Mucosa of descending colon (tissue), 3 donors: Measurements from ENCODE around the gene COPS8. TPM values are rescaled to one million over a fixed set of nuclear protein-coding genes. Genes with fewer than 3 reads are reported as not detected.

Experiments
- ATAC-seq: fragments of 200-7000 bp; cut with Tn5 transposase; one replicate; pipeline ENCODE4 v1.9.1; 2020; ENCODE audit warnings: mild to moderate bottlenecking, moderate library complexity
- DNase-seq, 3 donors: peaks; one replicate each; pipeline ENCODE4 v3.0.0-alpha.2; 2020
- H3K36me3 ChIP-seq: fragments of 200-600 bp; one replicate; pipeline ENCODE4 v1.8.0; 2021; ENCODE audit warnings: low read depth, mild to moderate bottlenecking
- H3K4me1 ChIP-seq: fragments of 200-600 bp; one replicate; pipeline ENCODE4 v1.8.0; 2021; ENCODE audit warnings: low read depth, mild to moderate bottlenecking
- H3K4me3 ChIP-seq: fragments of 200-600 bp; one replicate; pipeline ENCODE4 v1.8.0; 2021; ENCODE audit warnings: mild to moderate bottlenecking
- H3K9me3 ChIP-seq: fragments of 200-600 bp; one replicate; pipeline ENCODE4 v1.8.0; 2021; ENCODE audit warnings: mild to moderate bottlenecking
- CTCF ChIP-seq: fragments of 200-600 bp; IDR thresholded peaks from one replicate; pipeline ENCODE4 v1.8.0; 2022; ENCODE audit warnings: antibody characterized with exemption, mild to moderate bottlenecking
- intact Hi-C, 2 donors: fragments of 100-400 bp; cut with DNase I in 1 of 2; cut with micrococcal nuclease in 1 of 2; formaldehyde crosslinking; loops; one replicate each; pipeline versions ENCODE4 v1.11.0 to v1.11.1; 2022; cut with DNase I, micrococcal nuclease
- total RNA-seq, 3 donors: library from RNA; stranded (reverse); fragmentation: NEBNext Ultra II Directional in 2 of 3; extraction: Animal tissue kit (Norgen Biotek cat#: 25700) in 2 of 3; gene quantifications; one replicate each; pipeline versions ENCODE4 v1.2.1 to v1.2.4, GENCODE V29; 2021 to 2023
- donor health status: DM: no; HTN: no; CAD: no; lungs with moderate emphysema.
- donor health status: DM: no; HTN: no; CAD: no.
- donor health status: DM: no; HTN: yes; CAD: no.

COPS8 gene
- total RNA-seq, 3 donors from 2014 or later: 23.4 to 37.3 (median 31.5) TPM

GRCh38 chr2:237102428-237102827 is 16.7 kb downstream of the COPS8 start:
- no peak for TF ChIP-seq CTCF
- no peaks in the 10 kb centered on the region for H3K9me3 ChIP-seq

GRCh38 chr2:237109421-237109934 is 23.8 kb downstream of the COPS8 start:
- no peaks in the 10 kb centered on the region for H3K4me1 ChIP-seq
- no peak for DNase-seq
- H3K4me3 ChIP-seq: no peak overlapping the region
- no peak for ATAC-seq
- no peak for TF ChIP-seq CTCF
- no peaks in the 10 kb centered on the region for H3K36me3 ChIP-seq
- intact Hi-C loops: no loop called here
- no peaks in the 10 kb centered on the region for H3K9me3 ChIP-seq

More at GRCh38 chr2:237102428-237102827, 16.7 kb downstream of the COPS8 start:
- Histone ChIP-seq H3K4me1 (no peaks in the 10 kb centered on the region), H3K36me3 (no peaks in the 10 kb centered on the region), H3K4me3 (no peak overlapping the region)
- DNase-seq: no peak
- ATAC-seq: no peak
- intact Hi-C loops: no loop called here

GRCh38 chr2:237113026-237113795 is 27.5 kb downstream of the COPS8 start:
- DNase-seq (no peak), ATAC-seq (no peak)
- Histone ChIP-seq H3K9me3 (no peaks in the 10 kb centered on the region), H3K4me1 (no peaks in the 10 kb centered on the region), H3K36me3 (no peaks in the 10 kb centered on the region), H3K4me3 (no peak overlapping the region)
- intact Hi-C loops: no loop called here
- TF ChIP-seq CTCF: no peak

- no peaks in the 10 kb centered on the region for H3K4me1 ChIP-seq
- ATAC-seq (no peak), DNase-seq (no peak)
- no peaks in the 10 kb centered on the region for H3K36me3 ChIP-seq
- no peak overlapping the region for H3K4me3 ChIP-seq
- TF ChIP-seq CTCF: no peak
- H3K9me3 ChIP-seq: no peaks in the 10 kb centered on the region
- intact Hi-C loops: no loop called here
These were observed 30.2 kb downstream of the COPS8 start for GRCh38 chr2:237115870-237116269.

- H3K9me3 ChIP-seq: no peaks in the 10 kb centered on the region
- DNase-seq: no peak
- H3K4me3 ChIP-seq: no peak overlapping the region
- ATAC-seq: no peak
- intact Hi-C loops: no loop called here
- no peaks in the 10 kb centered on the region for H3K36me3 ChIP-seq
- no peaks in the 10 kb centered on the region for H3K4me1 ChIP-seq
- no peak for TF ChIP-seq CTCF
These were observed 30.7 kb downstream of the COPS8 start for GRCh38 chr2:237116431-237116830.
